ENCODE measurements around the gene MVB12B. TPM values are rescaled to one million over a fixed set of nuclear protein-coding genes. Genes with fewer than 3 reads are reported as not detected.

The MVB12B gene
- total RNA-seq, 2 donors from 2014 or later = 18.6 to 19.7 TPM

- TF ChIP-seq, protein P1, sequence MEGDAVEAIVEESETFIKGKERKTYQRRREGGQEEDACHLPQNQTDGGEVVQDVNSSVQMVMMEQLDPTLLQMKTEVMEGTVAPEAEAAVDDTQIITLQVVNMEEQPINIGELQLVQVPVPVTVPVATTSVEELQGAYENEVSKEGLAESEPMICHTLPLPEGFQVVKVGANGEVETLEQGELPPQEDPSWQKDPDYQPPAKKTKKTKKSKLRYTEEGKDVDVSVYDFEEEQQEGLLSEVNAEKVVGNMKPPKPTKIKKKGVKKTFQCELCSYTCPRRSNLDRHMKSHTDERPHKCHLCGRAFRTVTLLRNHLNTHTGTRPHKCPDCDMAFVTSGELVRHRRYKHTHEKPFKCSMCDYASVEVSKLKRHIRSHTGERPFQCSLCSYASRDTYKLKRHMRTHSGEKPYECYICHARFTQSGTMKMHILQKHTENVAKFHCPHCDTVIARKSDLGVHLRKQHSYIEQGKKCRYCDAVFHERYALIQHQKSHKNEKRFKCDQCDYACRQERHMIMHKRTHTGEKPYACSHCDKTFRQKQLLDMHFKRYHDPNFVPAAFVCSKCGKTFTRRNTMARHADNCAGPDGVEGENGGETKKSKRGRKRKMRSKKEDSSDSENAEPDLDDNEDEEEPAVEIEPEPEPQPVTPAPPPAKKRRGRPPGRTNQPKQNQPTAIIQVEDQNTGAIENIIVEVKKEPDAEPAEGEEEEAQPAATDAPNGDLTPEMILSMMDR (conservative IDR thresholded peaks at IDR 0.05) = no peak
- Histone ChIP-seq H3K4me3 (ENCODE audit: low read length) (no peak overlapping the region), H3K27me3 (ENCODE audit: control insufficient read depth, insufficient read depth, low read length, poor library complexity, severe bottlenecking) (no peaks in the 10 kb centered on the region), H3K36me3 (ENCODE audit: control insufficient read depth, insufficient read depth, low read length) (peaks cover 4% of the 10 kb centered on the region), H3K9ac (ENCODE audit: extremely low read depth, low read length, poor library complexity, severe bottlenecking) (no peak overlapping the region), H3K27ac (ENCODE audit: low read depth, low read length) (no peak overlapping the region), H3K4me1 (ENCODE audit: control insufficient read depth, insufficient read depth, low read length) (peaks cover 6% of the 10 kb centered on the region), H3K9me3 (ENCODE audit: control insufficient read depth, low read length) (no peaks in the 10 kb centered on the region)
- H3K27me3 Mint-ChIP-seq (ENCODE audit: insufficient read depth) = no peaks in the 10 kb centered on the region
- no peak overlapping the region for H3K4me3 Mint-ChIP-seq
- WGBS, 2 experiments (ENCODE audit: insufficient coverage in 1 of 2, insufficient read length in 1 of 2) = 89 to 100% methylated on average over 1 to 4 of the region's 4 CpGs
- H3K27ac Mint-ChIP-seq = no peak overlapping the region
- H3K9me3 Mint-ChIP-seq = no peaks in the 10 kb centered on the region
- peaks cover 22% of the 10 kb centered on the region for H3K36me3 Mint-ChIP-seq (ENCODE audit: low read depth)
- no peak for DNase-seq
- H3K4me1 Mint-ChIP-seq = peaks cover 30% of the 10 kb centered on the region
Observed at GRCh38 chr9:126341902-126342301, 15.3 kb downstream of the MVB12B start.

GRCh38 chr9:126342621-126343031, 16.0 kb downstream of the MVB12B start:
- H3K9me3 Mint-ChIP-seq = no peaks in the 10 kb centered on the region
- 96 to 99% methylated on average over 9 to 10 of the region's 10 CpGs for WGBS, 2 experiments (ENCODE audit: insufficient coverage in 1 of 2, insufficient read length in 1 of 2)
- peaks cover 34% of the 10 kb centered on the region for H3K4me1 Mint-ChIP-seq

DNA sequence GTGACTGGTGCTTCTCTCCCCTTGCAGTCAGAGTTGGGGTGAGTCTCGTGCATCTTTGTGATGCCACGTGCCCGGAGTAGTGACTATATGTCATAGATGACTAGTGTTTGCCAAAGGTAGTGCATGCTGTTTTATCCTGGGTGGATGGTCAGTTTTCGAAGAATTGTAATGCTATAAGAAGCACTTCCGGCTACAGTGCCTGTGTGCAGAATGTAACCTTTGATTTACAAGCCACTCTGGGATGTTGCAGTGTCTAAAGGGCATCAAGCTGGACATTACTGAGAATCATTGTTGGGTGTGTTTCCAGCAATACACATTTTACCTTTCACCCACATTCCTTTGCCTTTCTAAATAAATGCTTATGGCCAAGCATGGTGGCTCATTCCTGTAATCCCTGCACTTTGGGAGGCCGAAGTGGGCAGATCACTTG, 16.7 kb downstream of the MVB12B start:
- no peaks in the 10 kb centered on the region for H3K27me3 ChIP-seq (ENCODE audit: control insufficient read depth, insufficient read depth, low read length, poor library complexity, severe bottlenecking)
- Mint-ChIP-seq H3K27ac (no peak overlapping the region), H3K4me1 (peaks cover 36% of the 10 kb centered on the region), H3K27me3 (ENCODE audit: insufficient read depth) (no peaks in the 10 kb centered on the region), H3K9me3 (no peaks in the 10 kb centered on the region), H3K4me3 (no peak overlapping the region), H3K36me3 (ENCODE audit: low read depth) (peaks cover 22% of the 10 kb centered on the region)
- H3K4me3 ChIP-seq (ENCODE audit: low read length) = no peak overlapping the region
- 95 to 96% methylated on average over 2 to 6 of the region's 6 CpGs for WGBS, 2 experiments (ENCODE audit: insufficient coverage in 1 of 2, insufficient read length in 1 of 2)
- no peak for DNase-seq
- H3K4me1 ChIP-seq (ENCODE audit: control insufficient read depth, insufficient read depth, low read length) = peaks cover 12% of the 10 kb centered on the region
- H3K9ac ChIP-seq (ENCODE audit: extremely low read depth, low read length, poor library complexity, severe bottlenecking) = no peak overlapping the region
- TF ChIP-seq, protein P1 (conservative IDR thresholded peaks at IDR 0.05) = no peak
- H3K36me3 ChIP-seq (ENCODE audit: control insufficient read depth, insufficient read depth, low read length) = peaks cover 4% of the 10 kb centered on the region
- no peak overlapping the region for H3K27ac ChIP-seq (ENCODE audit: low read depth, low read length)
- no peaks in the 10 kb centered on the region for H3K9me3 ChIP-seq (ENCODE audit: control insufficient read depth, low read length)

More at GRCh38 chr9:126342621-126343031, 16.0 kb downstream of the MVB12B start:
- TF ChIP-seq, protein P1 (conservative IDR thresholded peaks at IDR 0.05) = no peak
- Histone ChIP-seq H3K9me3 (ENCODE audit: control insufficient read depth, low read length) (no peaks in the 10 kb centered on the region), H3K4me1 (ENCODE audit: control insufficient read depth, insufficient read depth, low read length) (peaks cover 6% of the 10 kb centered on the region), H3K27ac (ENCODE audit: low read depth, low read length) (no peak overlapping the region), H3K27me3 (ENCODE audit: control insufficient read depth, insufficient read depth, low read length, poor library complexity, severe bottlenecking) (no peaks in the 10 kb centered on the region), H3K9ac (ENCODE audit: extremely low read depth, low read length, poor library complexity, severe bottlenecking) (no peak overlapping the region), H3K4me3 (ENCODE audit: low read length) (no peak overlapping the region), H3K36me3 (ENCODE audit: control insufficient read depth, insufficient read depth, low read length) (peaks cover 4% of the 10 kb centered on the region)
- Mint-ChIP-seq H3K4me3 (no peak overlapping the region), H3K36me3 (ENCODE audit: low read depth) (peaks cover 22% of the 10 kb centered on the region), H3K27ac (no peak overlapping the region), H3K27me3 (ENCODE audit: insufficient read depth) (no peaks in the 10 kb centered on the region)
- DNase-seq = no peak

Data from endodermal cell (in vitro differentiated cells).